NCI-H526 treated with DMSO at 0.1 percent for 48 hours (cell line): Measurements from ENCODE around the gene ZC3H13.
"Not testable (repeated sequence)": the region's sequence is repeated elsewhere in the genome, so short reads cannot be mapped to it uniquely, and the experiment has no call there.

Experiments
- DNase-seq: peaks from one replicate; lab custom pipeline; 2025; lab: John Stamatoyannopoulos, UW

Gene ZC3H13

GRCh38 chr13:46006688-46007452 is 45.7 kb downstream of the ZC3H13 start:
- DNase-seq: no peak

GRCh38 chr13:46004491-46004890 is 48.1 kb downstream of the ZC3H13 start:
- DNase-seq: no peak

- DNase-seq: no peak
Observed at GRCh38 chr13:45996631-45997030, 55.9 kb downstream of the ZC3H13 start.

- DNase-seq: no peak
Observed at GRCh38 chr13:45995245-45995644, 57.3 kb downstream of the ZC3H13 start.

- no peak for DNase-seq
Observed at GRCh38 chr13:45994752-45995151, 57.8 kb downstream of the ZC3H13 start.

GRCh38 chr13:45989607-45990006 is 62.9 kb downstream of the ZC3H13 start:
- DNase-seq: no peak

- not testable (repeated sequence) for DNase-seq
Observed at GRCh38 chr13:45981127-45981526, 71.4 kb downstream of the ZC3H13 start.

GRCh38 chr13:45975337-45975736 is 77.2 kb downstream of the ZC3H13 start:
- DNase-seq: no peak

GRCh38 chr13:45974500-45974899 is 78.0 kb downstream of the ZC3H13 start:
- DNase-seq: no peak

- DNase-seq: no peak
Observed at GRCh38 chr13:45967589-45967988, 85.0 kb downstream of the ZC3H13 start.

GRCh38 chr13:45966715-45967114 is 85.8 kb downstream of the ZC3H13 start:
- no peak for DNase-seq

- DNase-seq: no peak
Observed at GRCh38 chr13:45961468-45961867, 91.1 kb downstream of the ZC3H13 start.

GRCh38 chr13:45954836-45955800 is 97.4 kb downstream of the ZC3H13 start:
- no peak for DNase-seq

GRCh38 chr13:45953082-45953481 is 99.5 kb downstream of the ZC3H13 start:
- DNase-seq: no peak

GRCh38 chr13:45951724-45952123 is 100.8 kb downstream of the ZC3H13 start:
- no peak for DNase-seq

GRCh38 chr13:45951166-45951565 is 101.4 kb downstream of the ZC3H13 start:
- DNase-seq: no peak

- no peak for DNase-seq
Observed at GRCh38 chr13:45950386-45951000, 102.1 kb downstream of the ZC3H13 start.

- DNase-seq: no peak
Observed at GRCh38 chr13:45949161-45949560, 103.4 kb downstream of the ZC3H13 start.

GRCh38 chr13:45943965-45944364 is 108.6 kb downstream of the ZC3H13 start:
- no peak for DNase-seq

- no peak for DNase-seq
Observed at GRCh38 chr13:45943120-45943519, 109.4 kb downstream of the ZC3H13 start.

GRCh38 chr13:45941261-45941660 is 111.3 kb downstream of the ZC3H13 start:
- DNase-seq: no peak

- DNase-seq: no peak
Observed at GRCh38 chr13:45940061-45940460, 112.5 kb downstream of the ZC3H13 start.

- DNase-seq: no peak
Observed at GRCh38 chr13:45936621-45937020, 115.9 kb downstream of the ZC3H13 start.
